ENCODE results near the gene MPHOSPH10.
A peak's percentile ranks its signal among the peaks of the same experiment; 100 is the strongest.
"Not testable (repeated sequence)": the region's sequence is repeated elsewhere in the genome, so short reads cannot be mapped to it uniquely, and the experiment has no call there.

MPHOSPH10 gene

GRCh38 chr2:71122387-71123298 is 7.8 kb upstream of the MPHOSPH10 start:
- DNase-seq, result peak; percentile 24

GRCh38 chr2:71125506-71126294 is 4.7 kb upstream of the MPHOSPH10 start:
- no peak for DNase-seq

- DNase-seq, result no peak
Observed at GRCh38 chr2:71126957-71127356, 3.5 kb upstream of the MPHOSPH10 start.

DNA sequence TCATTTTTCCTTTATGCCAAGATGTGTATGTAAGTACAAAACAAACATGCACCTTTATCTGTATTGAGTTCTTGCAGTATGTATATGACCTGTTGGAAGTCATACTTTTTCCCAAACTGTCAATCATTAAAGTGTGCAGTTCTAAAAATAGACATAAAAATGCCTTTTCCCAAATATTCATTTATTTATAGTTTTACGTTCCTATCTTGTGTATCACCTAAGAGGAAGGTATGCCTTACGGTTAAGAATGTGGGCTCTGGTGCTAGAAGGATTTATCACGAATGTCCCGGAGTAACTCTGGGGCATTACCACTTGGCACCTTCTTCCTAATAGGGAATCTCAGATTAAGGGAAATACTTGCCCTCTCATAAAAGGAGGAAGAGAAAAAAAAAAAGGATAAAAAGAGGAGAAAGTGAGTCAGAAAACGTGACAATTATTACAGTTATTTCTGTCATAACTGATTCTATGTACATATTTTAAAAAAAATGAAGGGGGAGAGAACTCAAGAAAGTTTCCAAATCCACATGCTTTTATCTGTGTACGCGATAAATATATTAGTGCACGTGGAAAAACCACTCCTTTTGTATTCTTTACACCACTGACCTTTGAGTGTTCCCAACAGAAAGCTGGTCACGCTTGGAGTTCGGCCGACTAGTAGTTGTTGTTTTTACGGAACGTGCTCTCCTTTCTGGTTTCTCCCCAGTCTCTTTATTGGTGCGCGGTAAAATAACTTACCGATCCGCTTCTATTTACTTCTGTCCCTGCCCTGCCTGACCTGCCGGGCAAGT is 1.1 kb upstream of the MPHOSPH10 start:
- peak; percentile 45 for DNase-seq

- DNase-seq, result no peak
Observed at GRCh38 chr2:71129902-71130151, 607 bp upstream of the MPHOSPH10 start.

GRCh38 chr2:71130905-71131244 is 441 bp downstream of the MPHOSPH10 start:
- peak; percentile 22 for DNase-seq

GRCh38 chr2:71131387-71132166 is 1.1 kb downstream of the MPHOSPH10 start:
- not testable (repeated sequence) for DNase-seq

- DNase-seq, result no peak
Observed at GRCh38 chr2:71133603-71134002, 3.2 kb downstream of the MPHOSPH10 start.

DNA sequence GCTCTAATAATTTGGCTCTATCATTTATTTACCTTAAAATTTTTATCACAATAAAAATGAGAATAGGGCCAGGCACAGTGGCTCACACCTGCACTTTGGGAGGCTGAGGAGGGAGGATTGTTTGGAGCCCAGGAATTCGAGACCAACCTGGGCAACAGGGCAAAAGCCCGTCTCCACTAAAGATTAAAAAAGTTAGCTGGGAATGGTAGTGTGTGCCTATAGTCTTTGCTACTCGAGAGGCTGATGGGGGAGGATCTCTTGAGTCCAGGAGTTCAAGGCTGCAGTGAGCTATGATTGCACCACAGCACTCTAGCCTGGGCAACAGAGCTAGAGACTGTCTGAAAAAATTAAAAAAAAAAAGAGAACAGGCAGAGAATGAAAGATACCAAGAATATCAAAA is 5.7 kb downstream of the MPHOSPH10 start:
- DNase-seq, result no peak

GRCh38 chr2:71143782-71144181 is 13.3 kb downstream of the MPHOSPH10 start:
- no peak for DNase-seq

- DNase-seq, result no peak
Observed at GRCh38 chr2:71148506-71149063, 18.2 kb downstream of the MPHOSPH10 start.

DNA sequence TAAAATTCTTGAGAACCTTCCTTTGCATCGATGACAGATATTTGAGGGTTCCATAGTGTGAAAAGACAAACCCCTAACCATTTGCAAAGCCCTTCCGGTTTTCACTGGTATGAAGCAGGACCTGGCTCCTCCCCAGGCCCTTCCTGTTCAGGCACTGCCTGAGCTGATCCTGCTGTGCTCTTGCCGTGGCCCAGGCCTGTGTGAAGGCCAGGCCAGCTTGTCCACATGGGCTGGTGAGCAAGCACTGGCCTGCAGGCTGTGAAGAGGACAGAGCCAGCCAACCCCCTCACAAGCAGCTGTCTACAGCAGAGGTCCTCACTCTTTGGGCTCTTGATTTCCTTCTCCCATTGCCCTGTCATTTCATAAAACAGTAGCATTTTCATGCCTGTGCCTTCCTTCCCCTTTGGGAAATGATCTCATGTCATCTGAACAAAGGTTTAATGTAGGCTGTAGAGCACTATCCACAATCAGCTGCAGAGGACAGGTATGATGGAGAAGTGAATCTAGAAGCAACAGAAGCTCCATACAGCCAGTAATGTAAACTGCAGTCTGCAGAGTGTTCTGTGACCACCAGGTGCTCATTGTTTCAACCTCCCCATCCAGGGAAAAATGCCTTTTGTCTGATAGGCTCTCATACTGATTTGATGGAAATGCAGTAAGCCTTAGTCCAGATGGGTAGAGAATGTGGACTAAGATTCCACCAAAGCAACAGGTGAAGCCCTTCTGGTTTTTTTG is 19.8 kb downstream of the MPHOSPH10 start:
- DNase-seq, result no peak

- no peak for DNase-seq
Observed at GRCh38 chr2:71151620-71152019, 21.2 kb downstream of the MPHOSPH10 start.

GRCh38 chr2:71153585-71154224 is 23.3 kb downstream of the MPHOSPH10 start:
- DNase-seq, result no peak

GRCh38 chr2:71154279-71154678 is 23.8 kb downstream of the MPHOSPH10 start:
- DNase-seq, result no peak

DNA sequence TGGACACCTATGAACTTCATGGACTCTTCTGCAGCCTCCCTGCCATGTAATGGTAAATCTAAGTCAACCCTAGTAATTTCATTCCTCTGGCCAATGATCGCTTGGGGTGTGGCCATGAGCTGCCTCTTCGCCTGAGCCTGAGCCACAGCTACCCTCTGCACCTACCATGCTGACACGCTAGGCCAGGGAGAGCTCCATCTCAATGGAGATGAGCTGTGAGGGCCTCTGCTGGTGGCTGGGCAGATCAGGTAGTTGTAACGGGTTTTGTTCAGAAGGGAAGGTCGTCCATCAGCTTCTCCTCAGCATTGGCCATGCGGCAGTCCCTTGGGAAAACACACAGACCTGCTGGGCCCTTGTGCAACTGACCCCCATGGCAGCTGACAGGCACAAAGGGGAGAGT is 24.4 kb downstream of the MPHOSPH10 start:
- no peak for DNase-seq

- DNase-seq, result no peak
Observed at GRCh38 chr2:71155846-71156245, 25.4 kb downstream of the MPHOSPH10 start.

- no peak for DNase-seq
Observed at GRCh38 chr2:71156573-71156972, 26.1 kb downstream of the MPHOSPH10 start.

DNA sequence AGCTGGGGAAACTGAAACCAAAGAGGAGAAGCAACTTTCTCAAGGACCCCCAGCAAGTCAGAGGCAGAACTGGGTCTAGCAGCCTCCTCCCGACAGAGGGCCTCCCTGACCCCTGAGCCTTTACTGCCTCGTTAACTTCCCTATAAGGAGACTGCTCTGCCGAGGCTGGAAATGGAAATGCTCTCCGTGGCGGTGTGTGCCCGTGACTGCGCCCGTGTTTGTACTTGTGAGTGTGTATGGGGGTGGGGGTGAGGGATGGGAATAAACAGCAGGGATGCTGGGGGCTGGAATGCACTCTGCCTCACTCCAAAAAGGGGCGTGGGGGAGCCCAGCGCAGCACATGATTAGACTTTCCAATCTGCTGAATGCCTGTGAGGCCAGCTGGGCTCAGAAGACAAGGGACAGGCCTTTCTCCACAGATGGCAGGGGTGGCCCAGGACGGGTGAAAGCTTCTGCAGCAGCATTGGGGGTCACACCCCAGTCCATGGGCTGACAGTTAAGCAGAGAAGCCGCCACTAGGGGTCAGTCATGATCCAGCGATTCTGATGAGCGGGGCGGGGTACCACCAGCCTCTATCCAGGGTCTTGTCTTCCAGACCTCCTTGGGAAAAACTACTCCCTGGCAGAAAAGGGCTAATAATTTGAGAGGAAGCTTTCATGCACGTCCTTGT is 26.8 kb downstream of the MPHOSPH10 start:
- no peak for DNase-seq

DNA sequence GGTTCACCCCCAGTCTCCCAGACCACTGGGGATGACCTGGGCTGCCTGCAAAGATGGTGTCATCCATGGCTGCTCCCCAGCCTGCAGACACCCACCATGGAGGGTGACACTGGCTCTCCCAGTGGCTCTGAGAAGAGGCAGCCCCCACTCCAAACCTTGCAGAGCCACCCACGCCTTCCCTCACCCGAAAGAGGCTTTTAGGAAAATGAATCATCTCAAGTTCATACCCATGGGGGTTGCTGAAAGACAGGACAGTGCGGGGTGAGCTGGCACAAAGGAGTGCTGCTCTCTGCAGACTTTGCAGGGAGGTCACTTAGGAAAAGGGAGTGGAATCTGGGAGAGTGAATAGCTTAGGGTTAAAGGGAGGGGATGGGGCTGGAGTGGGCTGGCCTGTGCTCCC is 36.4 kb downstream of the MPHOSPH10 start:
- peak; percentile 17 for DNase-seq

DNA sequence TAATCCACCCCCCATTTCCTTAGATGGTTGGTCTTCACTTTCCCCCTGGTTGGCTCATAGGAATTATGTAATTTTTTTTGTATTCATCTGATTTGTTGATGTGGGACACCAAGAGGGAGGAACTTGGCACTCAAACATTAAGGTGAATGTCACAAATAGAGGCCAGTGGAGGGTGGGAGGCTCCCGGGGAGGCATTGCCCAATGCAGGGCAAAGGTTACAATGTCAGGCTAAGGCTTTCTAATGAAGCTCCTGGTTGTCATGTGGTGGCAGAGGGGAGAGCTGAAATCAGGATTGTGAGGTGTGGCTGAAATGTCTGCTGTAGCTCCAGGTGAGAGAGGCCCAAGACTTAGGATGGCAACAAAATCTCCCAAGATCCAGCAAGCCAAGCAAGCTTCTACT is 42.7 kb downstream of the MPHOSPH10 start:
- DNase-seq, result no peak
